A673 (cell line): ENCODE data around the gene VSTM2L. TPM values are rescaled to one million over a fixed set of nuclear protein-coding genes. Genes with fewer than 3 reads are reported as not detected.

Source experiments
- BruUV-seq: library from RNA; stranded (reverse); fragments of 400-500 nt; replicated peaks from 2 replicates; lab custom pipeline; 2021; lab: Mats Ljungman, UMichigan
- CTCF ChIA-PET: fragments of 300-600 bp; sonication (Branson Sonifier 250); formaldehyde crosslinking; loops from one replicate; lab custom pipeline; 2022; ENCODE audit warnings: antibody characterized with exemption; lab: Charles Lee
- POLR2A ChIA-PET: fragments of 300-600 bp; sonication (Branson Sonifier 250); formaldehyde crosslinking; loops from one replicate; lab custom pipeline; 2022; ENCODE audit warnings: antibody characterized with exemption; ENCODE audit not compliant: low non-redundant PET; lab: Charles Lee
- DNase-seq: peaks from one replicate; pipeline ENCODE4 v3.0.0-alpha.2; 2015; ENCODE audit warnings: low spot score
- H3K27ac ChIP-seq: fragments of 200-600 bp; sonication (generic); 2 replicates; pipeline ENCODE4 v1.5.1; 2016; ENCODE audit warnings: mixed run types, low read depth, mild to moderate bottlenecking, mixed read lengths, antibody characterized with exemption, low read length; ENCODE audit not compliant: poor library complexity, severe bottlenecking
- H3K27me3 ChIP-seq: fragments of 200-600 bp; sonication (generic); replicated peaks from 2 replicates; pipeline ENCODE4 v1.6.1; 2017; ENCODE audit warnings: mixed run types, low read depth, mild to moderate bottlenecking, mixed read lengths, antibody characterized with exemption, low read length; ENCODE audit not compliant: insufficient read depth, poor library complexity
- H3K36me3 ChIP-seq: fragments of 200-600 bp; sonication (generic); 2 replicates; pipeline ENCODE4 v1.6.1; 2016; ENCODE audit warnings: mixed run types, mild to moderate bottlenecking, mixed read lengths, antibody characterized with exemption, low read length; ENCODE audit not compliant: insufficient read depth, poor library complexity, severe bottlenecking
- H3K4me1 ChIP-seq: fragments of 200-600 bp; sonication (generic); 2 replicates; pipeline ENCODE4 v1.6.1; 2017; ENCODE audit warnings: mixed run types, mild to moderate bottlenecking, mixed read lengths, antibody characterized with exemption, low read length; ENCODE audit not compliant: insufficient read depth, poor library complexity, severe bottlenecking
- H3K4me3 ChIP-seq: fragments of 200-600 bp; sonication (generic); 2 replicates; pipeline ENCODE4 v1.5.1; 2016; ENCODE audit warnings: low read depth, mixed run types, mild to moderate bottlenecking, mixed read lengths, low read length; ENCODE audit not compliant: poor library complexity, severe bottlenecking
- H3K9me3 ChIP-seq: fragments of 200-600 bp; sonication (generic); 2 replicates; pipeline ENCODE4 v1.6.1; 2016; ENCODE audit warnings: mixed run types, low read depth, mild to moderate bottlenecking, mixed read lengths, antibody characterized with exemption, low read length; ENCODE audit not compliant: poor library complexity, severe bottlenecking
- CTCF ChIP-seq: fragments of 300-800, 200-600 bp; sonication (generic); conservative IDR thresholded peaks from 2 replicates; pipeline ENCODE4 v1.5.1; 2017; ENCODE audit warnings: low read depth, mild to moderate bottlenecking, antibody characterized with exemption, low read length, moderate library complexity, mixed read lengths
- EZH2 ChIP-seq: fragments of 200-600 bp; sonication (generic); IDR thresholded peaks from 2 replicates; pipeline ENCODE4 v1.6.1; 2017; ENCODE audit warnings: borderline replicate concordance, low read depth, mild to moderate bottlenecking, mixed read lengths, antibody characterized with exemption, low read length; ENCODE audit not compliant: poor library complexity, severe bottlenecking
- intact Hi-C: fragments of 100-400 bp; cut with micrococcal nuclease; formaldehyde crosslinking; loops from one replicate; pipeline ENCODE4 v1.10.0; 2022; ENCODE audit not compliant: unreplicated experiment
- total RNA-seq: library from RNA; stranded (reverse); gene quantifications from 2 replicates; pipeline ENCODE4 v1.2.3, GENCODE V29; 2021

VSTM2L gene
- total RNA-seq, 1 experiment from 2014 or later = 23.3 TPM

GRCh38 chr20:37868851-37869333 lies 34.0 kb upstream of the VSTM2L start:
- ChIA-PET POLR2A (no interaction called here), CTCF (no interaction called here)
- intact Hi-C loops = no loop called here
- H3K27ac ChIP-seq = no peak overlapping the region
- TF ChIP-seq EZH2 (no peak), CTCF (no peak)
- no peak for DNase-seq
- H3K36me3 ChIP-seq = no peaks in the 10 kb centered on the region
- peaks cover 35% of the 10 kb centered on the region for H3K4me1 ChIP-seq
- no peaks in the 10 kb centered on the region for H3K9me3 ChIP-seq
- H3K27me3 ChIP-seq = no peaks in the 10 kb centered on the region
- BruUV-seq = no TSS peak
- no peak overlapping the region for H3K4me3 ChIP-seq

- no peak for DNase-seq
- CTCF ChIA-PET = no interaction called here
- no TSS peak for BruUV-seq
- Histone ChIP-seq H3K9me3 (no peaks in the 10 kb centered on the region), H3K36me3 (no peaks in the 10 kb centered on the region), H3K4me3 (no peak overlapping the region), H3K27me3 (no peaks in the 10 kb centered on the region), H3K4me1 (peaks cover 30% of the 10 kb centered on the region), H3K27ac (no peak overlapping the region)
- TF ChIP-seq EZH2 (no peak), CTCF (no peak)
- POLR2A ChIA-PET = no interaction called here
- intact Hi-C loops = no loop called here
Measured at GRCh38 chr20:37869334-37869861, 33.5 kb upstream of the VSTM2L start.

- POLR2A ChIA-PET = no interaction called here
- BruUV-seq = no TSS peak
- no peaks in the 10 kb centered on the region for H3K36me3 ChIP-seq
- H3K27me3 ChIP-seq = no peaks in the 10 kb centered on the region
- peaks cover 21% of the 10 kb centered on the region for H3K4me1 ChIP-seq
- no peaks in the 10 kb centered on the region for H3K9me3 ChIP-seq
- no peak overlapping the region for H3K4me3 ChIP-seq
- DNase-seq = no peak
- intact Hi-C loops = no loop called here
- no peak overlapping the region for H3K27ac ChIP-seq
- TF ChIP-seq CTCF (no peak), EZH2 (no peak)
- CTCF ChIA-PET = no interaction called here
Measured at GRCh38 chr20:37870294-37870693, 32.6 kb upstream of the VSTM2L start.
